ENCODE results near the gene TNPO1. TPM values are rescaled to one million over a fixed set of nuclear protein-coding genes. Genes with fewer than 3 reads are reported as not detected.

The TNPO1 gene
- total and polyA plus RNA-seq, 2 of the 8 experiments (the other 6 are each of a cell fraction or from before 2014, with no cell fraction given) = 38.5 to 211 TPM

DNA sequence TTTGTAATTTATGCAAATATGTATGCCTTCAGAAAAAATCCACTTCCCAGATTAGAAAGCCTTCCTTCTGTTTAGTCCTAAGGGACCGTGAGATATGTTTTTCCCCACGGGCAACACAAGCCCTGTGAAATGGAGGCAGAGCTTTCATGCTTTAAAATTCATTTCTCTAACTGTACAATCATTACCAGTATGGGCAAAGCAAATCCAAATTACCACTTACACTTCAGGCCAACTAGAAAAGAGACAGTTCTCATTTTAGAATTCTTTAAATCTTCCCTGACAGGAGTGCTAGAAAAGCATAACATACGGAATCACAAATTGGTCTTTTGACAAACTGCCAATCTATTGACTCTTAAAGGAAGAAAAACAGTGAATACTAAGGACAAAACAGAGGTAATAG, 20.5 kb upstream of the TNPO1 start:
- no peak for FAIRE-seq
- TF ChIP-seq POLR2AphosphoS5 (IDR thresholded peaks at IDR 0.05; ENCODE audit: low read depth, low read length) (no peak), GTF2F1 (IDR thresholded peaks at IDR 0.05; ENCODE audit: borderline replicate concordance, low read depth, low read length) (no peak), HDAC2 (IDR thresholded peaks at IDR 0.05; ENCODE audit: borderline replicate concordance in 1 of 2, low read depth in 2 of 2, low read length in 2 of 2) (no peak), TAF1 (IDR thresholded peaks at IDR 0.05; ENCODE audit: low read depth, low read length) (no peak), SP4 (IDR thresholded peaks at IDR 0.05; ENCODE audit: low read length) (no peak), TCF12 (IDR thresholded peaks at IDR 0.05; ENCODE audit: low read depth, low read length) (no peak), SIRT6 (IDR thresholded peaks at IDR 0.05; ENCODE audit: low read length) (no peak), CHD1 (IDR thresholded peaks at IDR 0.05; ENCODE audit: low read depth, low read length) (no peak), RNF2 (IDR thresholded peaks at IDR 0.05; ENCODE audit: borderline replicate concordance, low read depth, low read length, missing control alignments, poor library complexity, severe bottlenecking) (no peak), POLR2A (IDR thresholded peaks at IDR 0.05; ENCODE audit: control extremely low read depth in 1 of 2, low read depth in 2 of 2, low read length in 2 of 2) (no peak), TBP (IDR thresholded peaks at IDR 0.05; ENCODE audit: low read depth, low read length) (no peak), KDM1A (IDR thresholded peaks at IDR 0.05; ENCODE audit: borderline replicate concordance, low read length) (no peak), MAFK (IDR thresholded peaks at IDR 0.05; ENCODE audit: low read depth, low read length) (no peak)
- TF ChIP-seq, protein P1, sequence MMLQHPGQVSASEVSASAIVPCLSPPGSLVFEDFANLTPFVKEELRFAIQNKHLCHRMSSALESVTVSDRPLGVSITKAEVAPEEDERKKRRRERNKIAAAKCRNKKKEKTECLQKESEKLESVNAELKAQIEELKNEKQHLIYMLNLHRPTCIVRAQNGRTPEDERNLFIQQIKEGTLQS (IDR thresholded peaks at IDR 0.05; ENCODE audit: insufficient read depth, low read depth, low read length) = no peak
- TF ChIP-seq, protein P2, sequence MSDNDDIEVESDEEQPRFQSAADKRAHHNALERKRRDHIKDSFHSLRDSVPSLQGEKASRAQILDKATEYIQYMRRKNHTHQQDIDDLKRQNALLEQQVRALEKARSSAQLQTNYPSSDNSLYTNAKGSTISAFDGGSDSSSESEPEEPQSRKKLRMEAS (IDR thresholded peaks at IDR 0.05) = no peak

More for the DNA sequence above, 20.5 kb upstream of the TNPO1 start:
- Histone ChIP-seq H3K18ac (ENCODE audit: extremely low read depth, low read length) (no peak overlapping the region), H2BK120ac (replicated peaks; ENCODE audit: low read depth, low read length) (no peak overlapping the region), H3K4me3 (ENCODE audit: extremely low read depth in 1 of 4, insufficient read depth in 2 of 4, low read depth in 3 of 4, low read length in 4 of 4) (no peak overlapping the region), H2BK15ac (ENCODE audit: low read length) (no peak overlapping the region), H3K9me3 (ENCODE audit: insufficient read depth in 2 of 2, low read depth in 1 of 2, low read length in 1 of 2) (no peaks in the 10 kb centered on the region), H3K79me2 (ENCODE audit: control insufficient read depth in 1 of 2, insufficient read depth in 2 of 2, low read length in 2 of 2) (no peaks in the 10 kb centered on the region), H3K23me2 (ENCODE audit: low read depth, low read length) (no peaks in the 10 kb centered on the region), H3K4me1 (replicated peaks in 1 of 4; ENCODE audit: control insufficient read depth in 3 of 4, insufficient read depth in 4 of 4, low read length in 3 of 4) (peaks cover 0 to 4% (median under 1%) of the 10 kb centered on the region in 4 experiments; a peak in 1 of 7 replicates), H3K4ac (replicated peaks; ENCODE audit: insufficient read length, low read depth, low read length) (no peak overlapping the region), H2BK12ac (ENCODE audit: low read depth, low read length) (no peak overlapping the region), H3K9ac (replicated peaks in 1 of 4; ENCODE audit: extremely low read depth in 1 of 4, low read depth in 3 of 4, low read length in 3 of 4) (no peak overlapping the region), H4K8ac (ENCODE audit: extremely low read depth, insufficient read depth, low read length) (no peak overlapping the region), H2BK20ac (ENCODE audit: low read length) (no peak overlapping the region), H3K14ac (ENCODE audit: insufficient read length) (no peak overlapping the region), H3K79me1 (ENCODE audit: low read depth, low read length) (no peaks in the 10 kb centered on the region), H2AK5ac (ENCODE audit: low read depth, low read length) (no peak overlapping the region), H2AFZ (ENCODE audit: low read length) (no peak overlapping the region), H3K23ac (ENCODE audit: insufficient read length) (no peak overlapping the region), H3K56ac (replicated peaks; ENCODE audit: insufficient read length, low read depth, low read length) (no peak overlapping the region), H3K4me2 (ENCODE audit: insufficient read depth in 1 of 2, low read depth in 2 of 2, low read length in 2 of 2) (no peak overlapping the region), H2BK5ac (ENCODE audit: low read depth, low read length) (no peak overlapping the region), H3K36me3 (ENCODE audit: control insufficient read depth in 2 of 4, insufficient read depth in 4 of 4, low read length in 3 of 4) (no peaks in the 10 kb centered on the region), H4K91ac (replicated peaks; ENCODE audit: insufficient read length, low read length) (no peak overlapping the region), H4K5ac (ENCODE audit: insufficient read length, low read depth, low read length) (no peak overlapping the region), H4K20me1 (replicated peaks in 1 of 2; ENCODE audit: control insufficient read depth in 1 of 2, insufficient read depth in 2 of 2, low read length in 2 of 2) (no peaks in the 10 kb centered on the region), H3K27ac (ENCODE audit: low read depth, low read length) (no peak overlapping the region), H3K27me3 (replicated peaks in 1 of 4; ENCODE audit: control insufficient read depth in 3 of 4, extremely low read depth in 1 of 4, insufficient read depth in 3 of 4, low read length in 3 of 4) (no peaks in the 10 kb centered on the region)
- ChIA-PET CTCF (ENCODE audit: partially characterized antibody) (interaction anchor here (1.4 kb wide), 1 partner anchor 14 kb away, joined by 3 read pairs; no protein-coding TSS in a partner anchor), POLR2A (ENCODE audit: partially characterized antibody) (no interaction called here)
- no peak for DNase-seq (ENCODE audit: low read depth in 1 of 2, low spot score in 2 of 2)
- WGBS, 2 experiments (ENCODE audit: extremely low coverage in 1 of 2, insufficient coverage in 1 of 2, insufficient read length in 1 of 2, insufficient replicate concordance in 2 of 2, low coverage in 1 of 2, low lambda C conversion rate in 2 of 2, missing lambda C conversion rate in 1 of 2) = 94% methylated on average over 3 of the region's 3 CpGs; no CpG with 5 or more reads in 1 of the 2 experiments

Measured in H1 (cell line).